GM19467 (cell line): ENCODE measurements around the gene ERC1.
"Not testable (repeated sequence)": the region's sequence is repeated elsewhere in the genome, so short reads cannot be mapped to it uniquely, and the experiment has no call there.

Experiments used
- ATAC-seq: cut with Tn5 transposase; IDR thresholded peaks from one replicate; pipeline ENCODE4 v1.9.1; 2021; ENCODE audit warnings: mild to moderate bottlenecking, moderate library complexity; ENCODE audit not compliant: unreplicated experiment

The ERC1 gene

GRCh38 chr12:1213618-1214205 lies 222.7 kb downstream of the ERC1 start:
- no peak for ATAC-seq

GRCh38 chr12:1216560-1216959 lies 225.5 kb downstream of the ERC1 start:
- no peak for ATAC-seq

- ATAC-seq: no peak
Observed at GRCh38 chr12:1217191-1217949, 226.3 kb downstream of the ERC1 start.

- ATAC-seq: no peak
Observed at GRCh38 chr12:1218369-1218768, 227.3 kb downstream of the ERC1 start.

- no peak for ATAC-seq
Observed at GRCh38 chr12:1220127-1221092, 229.4 kb downstream of the ERC1 start.

GRCh38 chr12:1222858-1223639 lies 232.0 kb downstream of the ERC1 start:
- no peak for ATAC-seq

GRCh38 chr12:1226951-1227350 lies 235.9 kb downstream of the ERC1 start:
- no peak for ATAC-seq

- no peak for ATAC-seq
Observed at GRCh38 chr12:1234073-1234472, 243.1 kb downstream of the ERC1 start.

GRCh38 chr12:1246637-1247036 lies 255.6 kb downstream of the ERC1 start:
- ATAC-seq: no peak

- no peak for ATAC-seq
Observed at GRCh38 chr12:1250641-1251040, 259.6 kb downstream of the ERC1 start.

- no peak for ATAC-seq
Observed at GRCh38 chr12:1252758-1253157, 261.7 kb downstream of the ERC1 start.

GRCh38 chr12:1255125-1255524 lies 264.1 kb downstream of the ERC1 start:
- not testable (repeated sequence) for ATAC-seq

GRCh38 chr12:1255854-1256253 lies 264.8 kb downstream of the ERC1 start:
- ATAC-seq: not testable (repeated sequence)

GRCh38 chr12:1256285-1256684 lies 265.3 kb downstream of the ERC1 start:
- no peak for ATAC-seq

- no peak for ATAC-seq
Observed at GRCh38 chr12:1256991-1257390, 266.0 kb downstream of the ERC1 start.

GRCh38 chr12:1262011-1262410 lies 271.0 kb downstream of the ERC1 start:
- no peak for ATAC-seq

GRCh38 chr12:1267243-1267642 lies 276.2 kb downstream of the ERC1 start:
- ATAC-seq: no peak

GRCh38 chr12:1272142-1272541 lies 281.1 kb downstream of the ERC1 start:
- no peak for ATAC-seq

GRCh38 chr12:1273051-1273450 lies 282.0 kb downstream of the ERC1 start:
- no peak for ATAC-seq

GRCh38 chr12:1277905-1278304 lies 286.9 kb downstream of the ERC1 start:
- no peak for ATAC-seq

- no peak for ATAC-seq
Observed at GRCh38 chr12:1279050-1279449, 288.0 kb downstream of the ERC1 start.
